H1 (cell line): ENCODE results near the gene EIF2S1. TPM values are rescaled to one million over a fixed set of nuclear protein-coding genes. Genes with fewer than 3 reads are reported as not detected.

ENCODE experiments used
- CTCF ChIA-PET: fragments of 300-600 bp; sonication (Branson Sonifier 250); formaldehyde crosslinking; loops from one replicate; lab custom pipeline; 2021; ENCODE audit not compliant: partially characterized antibody; lab: Charles Lee
- POLR2A ChIA-PET: fragments of 300-600 bp; sonication (Branson Sonifier 250); formaldehyde crosslinking; loops from one replicate; lab custom pipeline; 2021; ENCODE audit warnings: inconsistent platforms; ENCODE audit not compliant: partially characterized antibody; lab: Charles Lee
- DNase-seq, 2 experiments: peaks; one replicate each; pipeline versions ENCODE4 v3.0.0 to v3.0.0-alpha.2; 2010 to 2022; ENCODE audit warnings: low spot score in 2 of 2, low read depth in 1 of 2, mixed read lengths in 1 of 2
- FAIRE-seq: peaks from 2 replicates; lab custom pipeline; 2011; peaks lifted over from hg19 to GRCh38; lab: Jason Lieb, UNC
- H2AFZ ChIP-seq: 2 replicates; pipeline ENCODE4 v1.8.1; 2012; ENCODE audit warnings: low read length, inconsistent platforms
- H2AK5ac ChIP-seq: 2 replicates; pipeline ENCODE4 v1.6.1; 2013; ENCODE audit warnings: low read depth, low read length
- H2BK120ac ChIP-seq: replicated peaks from 2 replicates; pipeline ENCODE3; 2013; ENCODE audit warnings: low read depth, low read length, inconsistent platforms
- H2BK12ac ChIP-seq: 2 replicates; pipeline ENCODE4 v1.6.1; 2013; ENCODE audit warnings: low read depth, low read length
- H2BK15ac ChIP-seq: 2 replicates; pipeline ENCODE4 v1.6.1; 2013; ENCODE audit warnings: low read length
- H2BK20ac ChIP-seq: 2 replicates; pipeline ENCODE4 v1.6.1; 2013; ENCODE audit warnings: low read length
- H2BK5ac ChIP-seq: 2 replicates; pipeline ENCODE4 v1.6.1; 2013; ENCODE audit warnings: low read depth, low read length
- H3K14ac ChIP-seq: 2 replicates; pipeline ENCODE4 v1.6.1; 2013; ENCODE audit warnings: inconsistent platforms; ENCODE audit not compliant: insufficient read length
- H3K18ac ChIP-seq: 2 replicates; pipeline ENCODE4 v1.6.1; 2013; ENCODE audit warnings: low read length; ENCODE audit errors: extremely low read depth
- H3K23ac ChIP-seq: 2 replicates; pipeline ENCODE4 v1.6.1; 2013; ENCODE audit warnings: inconsistent platforms; ENCODE audit not compliant: insufficient read length
- H3K23me2 ChIP-seq: 2 replicates; pipeline ENCODE4 v1.6.1; 2013; ENCODE audit warnings: low read depth, low read length
- H3K27ac ChIP-seq: 2 replicates; pipeline ENCODE4 v1.6.1; 2011; ENCODE audit warnings: low read depth, low read length, inconsistent platforms
- H3K27me3 ChIP-seq, 4 experiments: replicated peaks in 1 of 4; 1 replicate in 1 of 4; 2 replicates in 3 of 4; pipeline versions ENCODE4 v1.6.1 to v1.8.1; 2011 to 2013; ENCODE audit warnings: low read length in 3 of 4, mild to moderate bottlenecking in 3 of 4, inconsistent platforms in 2 of 4, mixed read lengths in 2 of 4, moderate library complexity in 1 of 4; ENCODE audit not compliant: control insufficient read depth in 3 of 4, insufficient read depth in 3 of 4; ENCODE audit errors: extremely low read depth in 1 of 4
- H3K36me3 ChIP-seq, 4 experiments: 2 replicates each; pipeline versions ENCODE4 v1.6.1 to v1.8.1; 2011 to 2013; ENCODE audit warnings: mild to moderate bottlenecking in 4 of 4, low read length in 3 of 4, moderate library complexity in 2 of 4, control low read depth in 1 of 4, inconsistent platforms in 1 of 4; ENCODE audit not compliant: insufficient read depth in 4 of 4, control insufficient read depth in 2 of 4
- H3K4ac ChIP-seq: replicated peaks from 2 replicates; pipeline ENCODE3; 2013; ENCODE audit warnings: low read length, low read depth, mixed read lengths, inconsistent platforms; ENCODE audit not compliant: insufficient read length
- H3K4me1 ChIP-seq, 4 experiments: replicated peaks in 1 of 4; 1 replicate in 1 of 4; 2 replicates in 3 of 4; pipeline versions ENCODE4 v1.6.1 to v1.8.1; 2011 to 2013; ENCODE audit warnings: low read length in 3 of 4, inconsistent platforms in 2 of 4, mixed read lengths in 1 of 4; ENCODE audit not compliant: insufficient read depth in 4 of 4, control insufficient read depth in 3 of 4
- H3K4me2 ChIP-seq, 2 experiments: 2 replicates each; pipeline versions ENCODE4 v1.6.1 to v1.8.1; 2011 to 2013; ENCODE audit warnings: low read depth in 2 of 2, low read length in 2 of 2, control low read depth in 1 of 2, inconsistent platforms in 1 of 2, mild to moderate bottlenecking in 1 of 2; ENCODE audit not compliant: insufficient read depth in 1 of 2
- H3K4me3 ChIP-seq, 4 experiments: fragments of 200-600, 300-600 bp in 1 of 4; sonication (generic), shearing (Covaris generic), sonication (Bioruptor Twin) in 1 of 4; 2 replicates each; pipeline versions ENCODE4 v1.5.1 to v1.8.1; 2011 to 2016; ENCODE audit warnings: low read length in 4 of 4, low read depth in 3 of 4, control low read depth in 2 of 4, inconsistent platforms in 2 of 4, mild to moderate bottlenecking in 2 of 4, mixed read lengths in 1 of 4, moderate library complexity in 1 of 4; ENCODE audit not compliant: insufficient read depth in 2 of 4; ENCODE audit errors: extremely low read depth in 1 of 4
- H3K56ac ChIP-seq: replicated peaks from 2 replicates; pipeline ENCODE3; 2013; ENCODE audit warnings: low read depth, mild to moderate bottlenecking, mixed read lengths, low read length, inconsistent platforms; ENCODE audit not compliant: insufficient read length
- H3K79me1 ChIP-seq: 2 replicates; pipeline ENCODE4 v1.6.1; 2013; ENCODE audit warnings: low read depth, low read length, control low read depth
- H3K79me2 ChIP-seq, 2 experiments: 2 replicates each; pipeline versions ENCODE4 v1.6.1 to v1.8.1; 2012 to 2013; ENCODE audit warnings: low read length in 2 of 2, mild to moderate bottlenecking in 2 of 2, inconsistent platforms in 1 of 2; ENCODE audit not compliant: insufficient read depth in 2 of 2, control insufficient read depth in 1 of 2
- H3K9ac ChIP-seq, 4 experiments: replicated peaks in 1 of 4; 1 replicate in 1 of 4; 2 replicates in 3 of 4; pipeline versions ENCODE4 v1.6.1 to v1.8.1; 2011 to 2013; ENCODE audit warnings: low read depth in 3 of 4, low read length in 3 of 4, control low read depth in 2 of 4, mild to moderate bottlenecking in 2 of 4, moderate library complexity in 2 of 4, inconsistent platforms in 1 of 4; ENCODE audit errors: extremely low read depth in 1 of 4
- H3K9me3 ChIP-seq, 2 experiments: 2 replicates each; pipeline versions ENCODE4 v1.6.1 to v1.8.1; 2012 to 2013; ENCODE audit warnings: mild to moderate bottlenecking in 2 of 2, moderate library complexity in 2 of 2, control low read depth in 1 of 2, inconsistent platforms in 1 of 2, low read depth in 1 of 2, low read length in 1 of 2, mixed read lengths in 1 of 2; ENCODE audit not compliant: insufficient read depth in 2 of 2
- H4K20me1 ChIP-seq, 2 experiments: replicated peaks in 1 of 2; 2 replicates each; pipeline versions ENCODE3 to v1.8.1; 2011 to 2013; ENCODE audit warnings: inconsistent platforms in 2 of 2, low read length in 2 of 2, mild to moderate bottlenecking in 1 of 2; ENCODE audit not compliant: insufficient read depth in 2 of 2, control insufficient read depth in 1 of 2
- H4K5ac ChIP-seq: 2 replicates; pipeline ENCODE4 v1.6.1; 2013; ENCODE audit warnings: low read length, low read depth, mixed read lengths, inconsistent platforms; ENCODE audit not compliant: insufficient read length
- H4K8ac ChIP-seq: 2 replicates; pipeline ENCODE4 v1.8.0; 2013; ENCODE audit warnings: mild to moderate bottlenecking, moderate library complexity, low read length, inconsistent platforms; ENCODE audit not compliant: insufficient read depth; ENCODE audit errors: extremely low read depth
- H4K91ac ChIP-seq: replicated peaks from 2 replicates; pipeline ENCODE3; 2013; ENCODE audit warnings: low read length, mixed read lengths, inconsistent platforms; ENCODE audit not compliant: insufficient read length
- ASH2L ChIP-seq: fragments of 200-600, 300-600 bp; sonication (generic); IDR thresholded peaks from one replicate; pipeline ENCODE4 v1.7.1; 2017; ENCODE audit warnings: low read length
- BACH1 ChIP-seq: IDR thresholded peaks from 2 replicates; pipeline ENCODE4 v1.6.1; 2012; ENCODE audit warnings: low read length, improper control_type of control experiment
- BRCA1 ChIP-seq: IDR thresholded peaks from 2 replicates; pipeline ENCODE4 v1.6.1; 2012; ENCODE audit warnings: low read depth, low read length, improper control_type of control experiment
- CHD2 ChIP-seq: IDR thresholded peaks from 2 replicates; pipeline ENCODE4 v1.6.1; 2012; ENCODE audit warnings: low read length, improper control_type of control experiment
- EGR1 ChIP-seq: IDR thresholded peaks from 2 replicates; pipeline ENCODE4 v1.6.1; 2011; ENCODE audit warnings: low read depth, low read length, borderline replicate concordance
- JUN ChIP-seq: IDR thresholded peaks from 2 replicates; pipeline ENCODE4 v1.6.1; 2011; ENCODE audit warnings: low read depth, mild to moderate bottlenecking, improper control_type of control experiment, low read length
- MAFK ChIP-seq: IDR thresholded peaks from 2 replicates; pipeline ENCODE4 v1.6.1; 2012; ENCODE audit warnings: low read depth, mild to moderate bottlenecking, improper control_type of control experiment, low read length
- SAP30 ChIP-seq: fragments of 300-600 bp; sonication (generic); IDR thresholded peaks from 2 replicates; pipeline ENCODE4 v1.7.1; 2012; ENCODE audit warnings: low read length, moderate library complexity, mild to moderate bottlenecking, inconsistent platforms; ENCODE audit not compliant: insufficient read depth, insufficient replicate concordance
- TCF12 ChIP-seq: IDR thresholded peaks from 2 replicates; pipeline ENCODE4 v1.6.1; 2011; ENCODE audit warnings: low read depth, mild to moderate bottlenecking, low read length
- TEAD4 ChIP-seq: IDR thresholded peaks from 2 replicates; pipeline ENCODE4 v1.6.1; 2012; ENCODE audit warnings: low read depth, low read length, inconsistent platforms, mixed read lengths
- ZNF274 ChIP-seq: IDR thresholded peaks from 2 replicates; pipeline ENCODE4 v1.7.0; 2012; ENCODE audit warnings: low read length, borderline replicate concordance; ENCODE audit errors: extremely low read depth
- WGBS, 2 experiments: shearing (Covaris generic) in 1 of 2; methylation state at CpG; one replicate each; pipeline versions ENCODE4 v1.1.6 to v1.1.7; 2013 to 2015; ENCODE audit warnings: low lambda C conversion rate in 2 of 2, mixed read lengths in 2 of 2, inconsistent platforms in 1 of 2, low coverage in 1 of 2, missing lambda C conversion rate in 1 of 2; ENCODE audit not compliant: insufficient replicate concordance in 2 of 2, insufficient coverage in 1 of 2, insufficient read length in 1 of 2; ENCODE audit errors: extremely low coverage in 1 of 2, missing lambda C conversion rate in 1 of 2; 5-methylcytosine and 5-hydroxymethylcytosine counted together
- polyA plus RNA-seq, 7 experiments: library from polyadenylated mRNA; depleted of rRNA in 3 of 7; stranded (reverse) in 5 of 7; unstranded in 2 of 7; fragments of >200 nt in 5 of 7; fragments of 200-250 nt in 2 of 7; gene quantifications; 1 replicate in 5 of 7; 2 replicates in 1 of 7; 4 replicates in 1 of 7; pipeline versions ENCODE4 v1.2.1 to v1.2.3, GENCODE V29; 2011 to 2013; ENCODE audit warnings: missing spikeins in 2 of 7, mixed read lengths in 2 of 7
- total RNA-seq: library from RNA; stranded (reverse); fragmentation: NEBNext Ultra II Directional; extraction: Animal tissue kit (Norgen Biotek cat#: 25700); gene quantifications from 2 replicates; pipeline ENCODE4 v1.2.1, GENCODE V29; 2021
- TF ChIP-seq, protein P1 (sequence below): IDR thresholded peaks from 2 replicates; pipeline ENCODE4 v1.6.1; 2011; ENCODE audit warnings: low read length, improper control_type of control experiment
- TF ChIP-seq, protein P2 (sequence below): IDR thresholded peaks from 2 replicates; pipeline ENCODE4 v1.6.1; 2012; ENCODE audit warnings: inconsistent platforms

Gene EIF2S1
- total and polyA plus RNA-seq, 2 of the 8 experiments (the other 6 are each of a cell fraction or from before 2014, with no cell fraction given) = 35.1 to 146 TPM

DNA sequence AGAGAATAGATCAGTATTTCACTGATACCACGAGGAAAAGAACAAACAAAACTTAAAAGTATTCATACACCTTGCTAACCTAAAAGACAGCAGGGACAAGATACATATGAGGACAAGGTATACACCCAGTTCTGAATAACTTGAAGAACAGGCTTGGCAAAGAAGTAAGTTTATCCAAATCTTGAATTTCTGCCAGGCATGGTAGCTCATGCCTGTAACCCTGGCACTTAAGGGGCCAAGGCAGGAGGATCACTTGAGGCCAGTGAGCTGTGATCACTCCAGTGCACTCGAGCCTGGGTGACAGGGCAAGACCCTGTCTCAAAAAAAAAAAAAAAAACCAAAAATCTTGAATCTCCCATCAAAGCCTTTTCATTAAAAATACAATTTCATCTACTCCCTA is 25.0 kb downstream of the EIF2S1 start:
- Histone ChIP-seq H4K5ac (no peak overlapping the region), H2BK15ac (no peak overlapping the region), H3K79me1 (no peaks in the 10 kb centered on the region), H4K8ac (no peak overlapping the region), H2AK5ac (no peak overlapping the region), H2BK120ac (no peak overlapping the region), H3K4me1 (no peaks in the 10 kb centered on the region), H3K23me2 (no peaks in the 10 kb centered on the region), H2BK20ac (no peak overlapping the region), H3K4me3 (no peak overlapping the region), H3K27ac (no peak overlapping the region), H3K56ac (no peak overlapping the region), H3K27me3 (no peaks in the 10 kb centered on the region), H4K91ac (no peak overlapping the region), H3K36me3 (peaks cover 3 to 56% (median 40%) of the 10 kb centered on the region in 4 experiments; a peak in 7 of 8 replicates), H3K23ac (no peak overlapping the region), H3K4ac (no peak overlapping the region), H3K4me2 (no peak overlapping the region), H2BK12ac (no peak overlapping the region), H3K9ac (no peak overlapping the region), H2BK5ac (no peak overlapping the region), H3K79me2 (no peaks in the 10 kb centered on the region), H3K14ac (no peak overlapping the region), H2AFZ (no peak overlapping the region), H3K9me3 (no peaks in the 10 kb centered on the region), H4K20me1 (no peaks in the 10 kb centered on the region), H3K18ac (no peak overlapping the region)
- DNase-seq = no peak
- FAIRE-seq = no peak
- WGBS, 2 experiments = 87% methylated on average over 2 of the region's 2 CpGs; no CpG with 5 or more reads in 1 of the 2 experiments
- ChIA-PET CTCF (interaction anchor here (1.0 to 2.1 kb wide), 4 partner anchors 7 to 42 kb away, joined by 3 to 6 read pairs (median 5); partner anchors contain the start of genes ATP6V1D and EIF2S1), POLR2A (interaction anchor here (1.2 kb wide), 2 partner anchors 10 to 21 kb away, joined by 3 to 4 read pairs; no protein-coding TSS in a partner anchor)
- TF ChIP-seq ASH2L (no peak), TCF12 (no peak), BRCA1 (no peak), JUN (no peak), SAP30 (no peak), BACH1 (no peak), CHD2 (no peak), EGR1 (no peak), MAFK (no peak), ZNF274 (no peak), TEAD4 (no peak)
- TF ChIP-seq, protein P1, sequence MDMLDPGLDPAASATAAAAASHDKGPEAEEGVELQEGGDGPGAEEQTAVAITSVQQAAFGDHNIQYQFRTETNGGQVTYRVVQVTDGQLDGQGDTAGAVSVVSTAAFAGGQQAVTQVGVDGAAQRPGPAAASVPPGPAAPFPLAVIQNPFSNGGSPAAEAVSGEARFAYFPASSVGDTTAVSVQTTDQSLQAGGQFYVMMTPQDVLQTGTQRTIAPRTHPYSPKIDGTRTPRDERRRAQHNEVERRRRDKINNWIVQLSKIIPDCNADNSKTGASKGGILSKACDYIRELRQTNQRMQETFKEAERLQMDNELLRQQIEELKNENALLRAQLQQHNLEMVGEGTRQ = no peak
- TF ChIP-seq, protein P2, sequence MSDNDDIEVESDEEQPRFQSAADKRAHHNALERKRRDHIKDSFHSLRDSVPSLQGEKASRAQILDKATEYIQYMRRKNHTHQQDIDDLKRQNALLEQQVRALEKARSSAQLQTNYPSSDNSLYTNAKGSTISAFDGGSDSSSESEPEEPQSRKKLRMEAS = no peak
